ENCODE results near the gene BOD1.

DNA sequence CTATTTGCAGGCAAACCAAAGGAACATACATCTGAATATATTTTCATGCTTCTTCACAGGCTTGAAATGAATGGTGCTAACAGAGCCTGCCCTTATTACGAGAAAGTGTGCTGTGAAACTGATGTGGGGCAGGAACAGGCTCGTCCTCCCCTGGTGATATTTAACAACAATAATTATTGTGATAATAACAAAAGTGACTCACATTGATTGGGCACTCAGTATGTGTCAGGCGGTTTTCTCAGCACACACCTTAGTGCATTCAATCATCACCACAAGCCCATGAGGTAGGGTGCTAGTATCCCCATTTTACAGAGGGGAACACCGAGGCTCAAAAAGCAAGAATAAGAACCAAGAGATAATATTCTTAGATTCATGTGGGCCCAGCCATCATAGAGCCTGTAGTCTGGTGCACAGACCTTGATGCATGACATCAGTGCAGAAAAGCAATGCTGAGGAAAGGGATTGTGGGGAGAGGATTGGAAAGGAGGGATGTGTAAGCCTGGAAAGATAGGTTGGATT lies 18.1 kb upstream of the BOD1 start:
- TF ChIP-seq CTCF (IDR thresholded peaks at IDR 0.05; ENCODE audit: low read depth, low read length, missing input control) = no peak
- no peak for TF ChIP-seq SP1 (IDR thresholded peaks at IDR 0.05)
- no peak for TF ChIP-seq RAD21 (IDR thresholded peaks at IDR 0.05)
- TF ChIP-seq, protein P1, sequence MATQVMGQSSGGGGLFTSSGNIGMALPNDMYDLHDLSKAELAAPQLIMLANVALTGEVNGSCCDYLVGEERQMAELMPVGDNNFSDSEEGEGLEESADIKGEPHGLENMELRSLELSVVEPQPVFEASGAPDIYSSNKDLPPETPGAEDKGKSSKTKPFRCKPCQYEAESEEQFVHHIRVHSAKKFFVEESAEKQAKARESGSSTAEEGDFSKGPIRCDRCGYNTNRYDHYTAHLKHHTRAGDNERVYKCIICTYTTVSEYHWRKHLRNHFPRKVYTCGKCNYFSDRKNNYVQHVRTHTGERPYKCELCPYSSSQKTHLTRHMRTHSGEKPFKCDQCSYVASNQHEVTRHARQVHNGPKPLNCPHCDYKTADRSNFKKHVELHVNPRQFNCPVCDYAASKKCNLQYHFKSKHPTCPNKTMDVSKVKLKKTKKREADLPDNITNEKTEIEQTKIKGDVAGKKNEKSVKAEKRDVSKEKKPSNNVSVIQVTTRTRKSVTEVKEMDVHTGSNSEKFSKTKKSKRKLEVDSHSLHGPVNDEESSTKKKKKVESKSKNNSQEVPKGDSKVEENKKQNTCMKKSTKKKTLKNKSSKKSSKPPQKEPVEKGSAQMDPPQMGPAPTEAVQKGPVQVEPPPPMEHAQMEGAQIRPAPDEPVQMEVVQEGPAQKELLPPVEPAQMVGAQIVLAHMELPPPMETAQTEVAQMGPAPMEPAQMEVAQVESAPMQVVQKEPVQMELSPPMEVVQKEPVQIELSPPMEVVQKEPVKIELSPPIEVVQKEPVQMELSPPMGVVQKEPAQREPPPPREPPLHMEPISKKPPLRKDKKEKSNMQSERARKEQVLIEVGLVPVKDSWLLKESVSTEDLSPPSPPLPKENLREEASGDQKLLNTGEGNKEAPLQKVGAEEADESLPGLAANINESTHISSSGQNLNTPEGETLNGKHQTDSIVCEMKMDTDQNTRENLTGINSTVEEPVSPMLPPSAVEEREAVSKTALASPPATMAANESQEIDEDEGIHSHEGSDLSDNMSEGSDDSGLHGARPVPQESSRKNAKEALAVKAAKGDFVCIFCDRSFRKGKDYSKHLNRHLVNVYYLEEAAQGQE (IDR thresholded peaks at IDR 0.05) = no peak

Measured in liver (tissue), 3 donors.